Dedifferentiated amniotic fluid mesenchymal stem cell (primary cell): Measurements from ENCODE around the gene OCA2.

Source experiments
- DNase-seq: peaks from one replicate; pipeline ENCODE4 v3.0.0-alpha.2; 2016; ENCODE audit errors: extremely low spot score

OCA2 gene

GRCh38 chr15:27949089-27949488 lies 150.0 kb downstream of the OCA2 start:
- DNase-seq, result no peak

GRCh38 chr15:27939246-27939645 lies 159.9 kb downstream of the OCA2 start:
- no peak for DNase-seq

GRCh38 chr15:27937851-27938250 lies 161.3 kb downstream of the OCA2 start:
- no peak for DNase-seq

- DNase-seq, result no peak
Measured at GRCh38 chr15:27936164-27936563, 163.0 kb downstream of the OCA2 start.

- DNase-seq, result no peak
Measured at GRCh38 chr15:27935328-27935727, 163.8 kb downstream of the OCA2 start.

- no peak for DNase-seq
Measured at GRCh38 chr15:27934782-27935181, 164.3 kb downstream of the OCA2 start.

GRCh38 chr15:27933562-27933961 lies 165.6 kb downstream of the OCA2 start:
- DNase-seq, result no peak

GRCh38 chr15:27932600-27932999 lies 166.5 kb downstream of the OCA2 start:
- DNase-seq, result no peak

- no peak for DNase-seq
Measured at GRCh38 chr15:27928386-27928785, 170.7 kb downstream of the OCA2 start.

GRCh38 chr15:27912283-27912682 lies 186.8 kb downstream of the OCA2 start:
- no peak for DNase-seq

GRCh38 chr15:27906802-27907201 lies 192.3 kb downstream of the OCA2 start:
- DNase-seq, result no peak

- DNase-seq, result no peak
Measured at GRCh38 chr15:27903405-27903804, 195.7 kb downstream of the OCA2 start.

GRCh38 chr15:27902680-27903385 lies 196.3 kb downstream of the OCA2 start:
- no peak for DNase-seq

- DNase-seq, result no peak
Measured at GRCh38 chr15:27899583-27900285, 199.4 kb downstream of the OCA2 start.

GRCh38 chr15:27897481-27897880 lies 201.6 kb downstream of the OCA2 start:
- no peak for DNase-seq

- no peak for DNase-seq
Measured at GRCh38 chr15:27894645-27895044, 204.5 kb downstream of the OCA2 start.

GRCh38 chr15:27889258-27889657 lies 209.9 kb downstream of the OCA2 start:
- DNase-seq, result no peak

- DNase-seq, result no peak
Measured at GRCh38 chr15:27885201-27885600, 213.9 kb downstream of the OCA2 start.

- DNase-seq, result no peak
Measured at GRCh38 chr15:27884726-27885125, 214.4 kb downstream of the OCA2 start.

GRCh38 chr15:27878841-27879240 lies 220.3 kb downstream of the OCA2 start:
- no peak for DNase-seq

- no peak for DNase-seq
Measured at GRCh38 chr15:27873828-27874227, 225.3 kb downstream of the OCA2 start.

GRCh38 chr15:27873039-27873438 lies 226.1 kb downstream of the OCA2 start:
- DNase-seq, result no peak

GRCh38 chr15:27872355-27872754 lies 226.8 kb downstream of the OCA2 start:
- no peak for DNase-seq

- no peak for DNase-seq
Measured at GRCh38 chr15:27871902-27872260, 227.2 kb downstream of the OCA2 start.
